T-helper 1 cell treated with Interleukin-12 subunit alpha and Interleukin-12 subunit beta and Interleukin-4 antibody, amounts not matched to agents 30 ng/mL and 1 ng/mL, for 36 hours (primary cell): Measurements from ENCODE around the gene MRPL17. TPM values are rescaled to one million over a fixed set of nuclear protein-coding genes. Genes with fewer than 3 reads are reported as not detected.
"Not testable (repeated sequence)": the region's sequence is repeated elsewhere in the genome, so short reads cannot be mapped to it uniquely, and the experiment has no call there.

Experiments used
- intact Hi-C: fragments of 100-400 bp; cut with micrococcal nuclease; formaldehyde crosslinking; loops from one replicate; pipeline ENCODE4 v1.15.1; 2024
- total RNA-seq: library from RNA; stranded (reverse); gene quantifications from 2 replicates; pipeline ENCODE4 v1.2.3, GENCODE V29; 2022

MRPL17 gene
- total RNA-seq, result 51.0 and 62.6 TPM in 2 replicates

DNA sequence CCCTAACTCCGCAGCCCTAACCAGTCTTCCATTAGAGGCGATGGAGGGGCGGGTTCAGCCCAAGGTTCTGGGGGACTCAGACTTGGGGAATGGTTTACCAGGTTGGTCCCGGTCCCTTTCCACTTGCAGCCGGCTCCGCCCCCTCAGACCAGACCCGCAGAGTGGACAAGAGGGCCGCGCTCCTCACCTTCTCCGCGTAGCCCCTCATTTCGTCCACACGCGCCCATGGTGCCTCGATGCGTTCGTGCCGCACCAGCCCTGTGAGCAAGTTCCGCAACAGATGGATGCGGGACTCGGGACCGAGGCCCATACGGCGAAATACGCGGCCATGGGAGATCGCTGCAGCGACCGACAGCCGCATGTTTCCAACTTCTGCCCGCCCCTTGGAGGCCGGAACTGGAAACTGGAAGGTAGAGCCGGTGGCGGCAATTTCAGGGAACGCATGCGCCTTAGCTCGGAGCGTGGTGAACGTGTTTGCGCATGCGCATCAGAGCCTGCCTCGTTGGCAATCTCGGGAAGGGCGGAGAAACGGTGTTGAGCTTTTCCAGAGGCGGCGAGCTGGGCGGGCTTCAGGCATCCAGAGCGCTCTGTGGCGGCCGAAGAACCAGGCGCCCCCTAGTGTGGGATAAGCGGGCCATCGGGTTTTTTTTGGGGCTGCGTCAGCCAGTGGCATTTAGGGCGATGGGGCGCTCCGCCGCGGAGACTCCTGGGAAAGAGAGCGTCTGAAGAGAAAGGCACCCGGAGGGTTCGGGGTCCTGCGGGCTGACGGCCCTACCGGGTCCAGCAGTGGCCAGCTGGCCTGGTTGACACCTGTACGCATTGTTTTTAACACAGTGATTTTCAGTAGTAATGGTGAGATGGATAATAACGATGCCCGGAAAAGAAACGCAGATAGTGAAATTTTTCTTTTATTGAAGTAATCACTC is at the start of gene MRPL17:
Gene MRPL17 (minus strand): TSS at position 405 of the 926 bp plus-strand sequence. CDS start 44 bp downstream, at position 361.
- intact Hi-C loops, result loop anchor here (1.0 to 10.0 kb wide), 18 partner anchors 9 to 1058 kb away; partner anchors contain the start of genes ARFIP2, ILK, PPFIBP2 and RRP8

DNA sequence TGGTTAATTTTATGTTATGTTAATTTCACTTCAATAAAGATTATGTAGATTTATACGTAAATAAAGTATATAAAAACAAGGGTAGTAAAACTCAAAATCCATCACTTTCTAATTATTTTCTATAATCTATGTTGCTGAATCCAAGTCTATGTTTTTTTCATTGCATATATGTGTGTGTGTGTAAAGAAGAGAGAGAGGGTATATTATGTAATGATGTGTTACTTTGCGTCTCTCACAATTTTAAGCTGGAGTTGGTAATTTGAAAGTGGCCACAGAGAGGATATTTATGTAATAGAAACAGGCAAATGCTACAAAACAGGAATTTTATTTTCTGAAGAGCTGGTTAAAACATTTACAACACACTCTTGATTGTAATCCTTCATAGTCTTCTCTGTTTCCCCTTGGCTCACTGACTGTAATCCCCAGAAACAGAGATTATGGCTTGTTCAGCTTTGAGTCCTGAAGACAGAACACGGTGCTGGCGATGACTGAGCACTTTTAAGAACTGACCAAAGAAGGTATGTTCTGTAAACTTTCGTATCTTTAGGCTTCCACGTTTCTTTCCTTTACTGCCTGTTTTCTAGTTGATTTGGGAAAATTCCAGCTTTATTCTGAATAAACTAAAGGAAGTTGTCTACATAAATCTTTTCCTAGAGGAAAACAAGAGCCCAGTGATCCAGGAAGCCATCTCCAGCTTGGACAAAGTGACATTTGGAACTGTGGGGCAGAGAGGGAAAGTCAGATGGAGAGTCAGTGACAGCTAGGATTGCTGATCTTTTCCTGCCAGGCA is 45.0 kb upstream of the MRPL17 start:
- intact Hi-C loops, result no loop called here

DNA sequence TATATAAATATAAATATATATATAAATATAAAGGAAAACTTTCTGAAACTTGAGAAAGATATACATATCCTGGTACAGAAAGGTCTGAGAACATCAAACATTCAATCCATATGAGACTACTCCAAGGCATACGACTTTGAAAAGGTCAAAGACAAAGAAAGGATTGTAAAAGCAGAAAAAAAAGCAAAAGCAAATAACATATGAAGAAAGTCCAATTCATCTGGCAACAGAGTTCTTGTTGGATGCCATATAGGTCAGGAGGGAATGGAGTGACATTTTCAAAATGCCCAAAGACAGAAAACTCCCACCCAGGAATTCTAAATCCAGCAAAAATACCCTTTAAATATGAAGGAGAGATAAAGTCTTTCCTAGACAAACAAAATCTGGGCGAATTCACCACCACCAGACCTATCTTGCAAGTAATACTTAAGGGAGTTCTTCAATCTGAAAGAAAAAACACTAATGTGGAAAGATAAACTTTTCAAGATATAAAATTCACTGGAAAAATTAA is 42.3 kb upstream of the MRPL17 start:
- intact Hi-C loops, result no loop called here

DNA sequence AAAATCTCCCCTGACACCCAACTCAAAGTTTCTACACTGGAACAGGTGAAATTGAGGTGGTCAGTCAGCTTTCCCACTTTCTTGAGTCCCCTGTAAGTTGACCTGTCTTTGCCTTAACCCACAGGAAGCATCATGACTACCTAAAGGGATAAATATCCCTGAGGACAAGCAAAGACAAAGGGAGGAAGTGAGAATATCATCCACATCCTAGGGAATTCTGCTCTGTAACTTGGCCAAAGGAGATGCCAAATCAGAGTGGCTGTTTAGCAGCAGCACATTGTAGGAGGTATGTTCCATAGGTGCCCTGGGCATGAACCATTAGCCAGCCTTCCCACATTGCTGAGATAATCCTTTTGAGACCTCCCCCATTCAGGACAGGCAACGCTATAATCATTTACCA is 40.9 kb upstream of the MRPL17 start:
- intact Hi-C loops, result no loop called here

DNA sequence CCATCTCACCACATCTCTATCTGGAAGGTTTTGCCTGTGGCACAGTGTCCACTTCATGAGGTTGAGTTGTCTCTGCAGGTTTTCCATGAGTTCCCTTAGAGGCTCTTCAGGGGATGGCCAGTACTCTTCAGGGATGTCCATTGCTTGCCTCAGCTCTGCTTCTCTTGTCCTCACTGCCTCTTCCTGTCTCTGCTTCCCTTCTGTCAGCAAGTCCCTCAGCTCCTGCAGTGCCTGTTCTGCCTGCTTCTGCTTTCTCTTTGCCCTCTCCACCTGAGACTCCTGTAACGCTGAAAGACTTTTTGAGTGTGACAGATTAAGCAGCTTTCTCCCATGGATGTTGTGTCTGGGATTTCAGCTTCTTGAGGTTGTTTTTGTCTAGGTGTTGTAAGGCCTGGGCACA is 38.2 kb upstream of the MRPL17 start:
- intact Hi-C loops, result no loop called here

DNA sequence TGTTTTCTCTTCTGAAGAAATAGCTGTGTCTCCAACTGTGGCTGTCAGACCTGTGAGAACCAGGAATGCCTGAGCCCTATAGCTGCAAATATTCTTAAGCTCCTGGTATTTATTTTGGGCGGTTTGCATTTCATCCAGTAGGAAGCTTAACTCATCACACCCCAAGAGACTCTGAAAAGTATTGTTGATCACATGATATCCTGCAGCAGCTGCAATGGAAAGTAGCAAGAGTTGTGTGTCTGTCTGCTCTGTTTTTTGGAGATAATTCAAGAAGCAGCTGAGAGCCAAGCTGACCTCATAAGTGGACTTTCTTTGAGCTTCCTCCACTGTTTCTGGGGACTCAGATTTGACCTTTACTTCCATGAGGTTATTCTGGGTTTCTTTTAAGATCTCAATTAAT is 36.4 kb upstream of the MRPL17 start:
- intact Hi-C loops, result no loop called here

DNA sequence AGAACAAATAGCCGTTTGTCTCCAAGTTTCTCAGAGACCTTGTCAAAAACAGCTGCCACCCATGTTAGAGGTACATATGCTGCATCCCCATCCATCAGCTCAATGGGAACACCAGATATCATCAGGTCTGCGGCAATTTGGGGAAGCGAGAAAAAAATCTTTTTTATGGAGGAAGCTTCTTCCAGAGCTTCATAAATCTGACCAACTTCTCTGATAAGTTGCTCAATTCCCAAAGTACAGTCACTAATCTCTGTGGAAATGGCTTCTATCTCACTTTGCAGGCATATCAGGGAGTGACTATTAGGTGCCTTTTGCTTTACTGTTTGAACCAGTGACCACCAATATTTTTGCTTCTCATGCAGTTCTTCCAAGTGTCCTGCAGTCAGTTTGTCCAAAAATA is 34.3 kb upstream of the MRPL17 start:
- intact Hi-C loops, result no loop called here

DNA sequence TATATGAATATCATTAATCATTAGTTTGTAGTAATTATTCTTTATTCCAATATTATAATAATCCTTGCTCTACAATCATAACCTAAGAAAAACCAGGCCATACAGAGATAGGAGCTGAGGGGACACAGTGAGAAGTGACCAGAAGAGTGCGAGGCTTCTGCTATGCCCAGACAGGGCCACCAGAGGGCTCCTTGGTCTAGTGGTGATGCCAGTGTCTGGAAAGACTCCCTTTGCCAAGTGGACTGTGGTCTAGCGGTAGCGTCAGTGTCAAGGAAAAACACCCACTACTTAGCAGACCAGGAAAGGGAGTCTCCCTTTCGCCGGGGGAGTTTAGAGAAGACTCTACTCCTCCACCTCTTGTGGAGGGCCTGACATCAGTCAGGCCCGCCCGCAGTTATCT is 28.4 kb upstream of the MRPL17 start:
- intact Hi-C loops, result loop anchor here (1.0 kb wide), 2 partner anchors 27 to 46 kb away; no protein-coding TSS in a partner anchor

DNA sequence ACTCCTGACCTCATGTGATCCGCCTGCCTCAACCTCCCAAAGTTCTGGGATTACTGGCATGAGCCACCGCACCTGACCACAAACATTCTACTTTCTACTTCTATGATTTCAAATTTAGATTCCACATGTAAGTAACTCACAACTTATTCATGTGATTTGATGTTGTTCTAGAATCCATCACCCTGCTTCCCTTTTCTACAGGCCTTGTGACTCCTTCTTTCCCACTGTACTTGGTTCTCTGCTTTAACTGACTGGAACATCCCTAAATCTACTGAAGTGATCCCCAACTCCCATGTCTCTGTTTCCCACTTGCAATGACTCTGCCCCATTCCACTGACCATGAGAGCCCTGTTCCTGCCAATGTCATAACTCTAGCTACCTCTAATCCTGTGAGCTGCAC is 25.7 kb upstream of the MRPL17 start:
- intact Hi-C loops, result no loop called here

DNA sequence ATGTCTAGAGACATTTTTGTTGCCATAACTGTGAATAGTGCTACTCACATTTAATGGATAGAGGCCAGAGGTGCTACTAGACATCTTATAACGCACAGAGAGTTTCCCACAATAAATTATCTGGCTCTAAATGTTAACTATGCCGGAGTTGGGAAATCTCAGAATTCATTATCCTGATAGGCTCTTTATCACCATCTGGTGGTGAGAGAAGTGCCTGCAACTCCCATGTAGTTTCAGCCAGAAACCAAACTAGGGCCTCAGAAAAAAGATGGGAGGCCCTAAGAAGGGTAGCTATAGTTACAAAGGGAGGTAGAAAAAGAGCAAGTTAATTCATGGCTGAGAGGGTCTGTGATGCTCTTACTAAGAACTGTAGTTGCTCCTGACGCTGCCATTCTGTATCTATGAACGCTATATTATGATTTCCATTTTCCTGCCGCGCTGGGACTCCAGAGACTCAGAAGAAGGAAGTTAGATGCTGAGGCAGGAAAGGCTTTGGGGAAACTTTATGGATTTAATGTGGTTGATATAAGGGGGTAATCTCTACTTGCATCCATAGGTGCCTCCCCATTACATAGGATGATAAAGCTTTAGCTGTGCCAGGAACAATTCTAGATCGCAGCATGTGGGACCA is 22.9 kb upstream of the MRPL17 start:
- intact Hi-C loops, result loop anchor here (1.0 kb wide), 6 partner anchors 23 to 327 kb away; partner anchors contain the start of gene MRPL17

DNA sequence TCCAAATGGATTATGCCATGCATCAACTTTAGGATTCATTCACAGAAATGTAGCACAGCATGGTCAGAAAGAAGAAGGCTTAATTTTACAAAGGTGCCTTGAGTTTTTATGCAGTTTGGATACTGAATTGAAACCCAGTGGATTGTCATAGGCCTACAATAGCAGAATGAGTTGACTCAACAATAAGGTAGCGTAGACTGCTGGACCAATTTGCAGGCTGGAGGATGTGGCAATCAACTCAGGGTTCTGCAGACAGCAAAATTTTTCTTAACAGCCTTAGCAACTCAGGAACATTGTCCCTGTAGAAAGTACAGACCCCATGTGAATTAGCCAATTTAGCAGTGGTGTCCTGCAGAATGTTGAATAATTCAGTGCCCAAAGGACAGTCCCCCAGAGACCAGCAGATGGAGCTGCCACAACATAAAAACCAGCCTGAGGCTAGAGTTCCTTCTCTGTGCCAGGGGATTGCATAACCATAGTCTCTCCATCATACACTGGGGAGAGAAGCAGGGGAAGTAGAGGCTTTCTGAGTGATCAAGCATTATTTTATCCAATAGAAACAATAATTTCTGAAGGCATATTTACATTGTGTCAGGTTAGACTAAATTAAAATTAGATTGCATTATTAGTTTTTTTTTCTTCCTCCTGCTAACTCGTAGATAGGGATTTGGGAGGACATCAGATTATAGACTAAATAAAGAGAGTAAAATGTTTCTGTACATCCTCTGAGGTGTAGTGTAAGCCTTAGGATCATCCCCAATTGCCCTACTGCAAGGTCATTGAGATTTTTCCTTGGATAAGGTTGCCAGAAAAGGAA is 20.3 kb upstream of the MRPL17 start:
- intact Hi-C loops, result no loop called here

DNA sequence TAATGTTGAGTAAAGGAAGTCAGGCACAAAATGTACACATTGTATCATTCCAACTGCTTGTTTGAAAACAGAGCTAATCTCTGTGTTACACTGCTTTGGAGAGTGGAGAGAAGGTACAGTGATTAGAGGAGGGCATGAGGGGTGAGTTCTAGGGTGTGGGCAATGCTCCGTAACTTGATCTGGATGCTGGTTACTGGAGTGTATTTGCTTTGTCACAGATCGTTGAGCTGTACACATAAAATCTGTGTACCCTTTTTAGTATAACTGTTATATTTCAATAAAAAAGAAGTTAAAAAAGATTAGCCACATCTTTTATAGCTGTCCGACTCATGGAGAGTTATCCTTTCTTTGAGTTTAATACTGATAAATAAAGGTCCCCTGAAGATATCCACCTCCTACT is 18.8 kb upstream of the MRPL17 start:
- intact Hi-C loops, result not testable (repeated sequence)

DNA sequence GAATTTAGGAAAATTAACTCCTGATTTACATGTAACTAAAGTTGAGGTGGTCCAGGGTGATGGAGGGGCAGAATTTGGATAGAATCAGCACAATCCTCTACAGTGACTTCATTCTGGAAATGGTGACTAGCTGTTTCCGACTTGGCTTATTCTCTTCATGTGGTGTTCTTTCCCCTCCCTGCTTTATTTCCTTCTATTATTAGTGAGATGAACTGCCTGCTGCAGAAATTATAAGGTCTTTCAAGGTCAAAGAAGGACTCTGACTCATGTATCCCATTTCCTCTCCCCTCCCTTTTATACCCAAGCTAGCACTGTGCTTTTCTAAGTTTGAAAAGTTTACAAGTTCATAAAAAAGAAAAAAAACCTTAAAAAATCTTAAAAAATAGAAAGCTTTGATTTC is 12.2 kb upstream of the MRPL17 start:
- intact Hi-C loops, result no loop called here

DNA sequence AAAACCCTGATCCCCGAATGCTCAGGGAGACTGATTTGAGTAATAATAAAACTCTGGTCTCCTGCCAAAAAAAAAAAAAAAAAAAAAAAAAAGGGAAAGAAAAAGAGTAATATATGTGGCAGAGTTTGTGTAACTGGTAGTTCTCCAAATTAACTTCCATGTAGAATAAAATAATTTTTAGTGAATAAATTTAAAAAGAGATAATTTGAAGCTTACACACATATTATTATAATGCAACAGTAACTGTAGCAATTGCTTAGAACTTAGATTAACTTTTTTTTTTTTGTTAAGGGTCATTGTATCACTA is 11.0 kb upstream of the MRPL17 start:
- intact Hi-C loops, result loop anchor here (1.0 kb wide), 1 partner anchor 11 kb away; the partner anchor contains the start of gene MRPL17

DNA sequence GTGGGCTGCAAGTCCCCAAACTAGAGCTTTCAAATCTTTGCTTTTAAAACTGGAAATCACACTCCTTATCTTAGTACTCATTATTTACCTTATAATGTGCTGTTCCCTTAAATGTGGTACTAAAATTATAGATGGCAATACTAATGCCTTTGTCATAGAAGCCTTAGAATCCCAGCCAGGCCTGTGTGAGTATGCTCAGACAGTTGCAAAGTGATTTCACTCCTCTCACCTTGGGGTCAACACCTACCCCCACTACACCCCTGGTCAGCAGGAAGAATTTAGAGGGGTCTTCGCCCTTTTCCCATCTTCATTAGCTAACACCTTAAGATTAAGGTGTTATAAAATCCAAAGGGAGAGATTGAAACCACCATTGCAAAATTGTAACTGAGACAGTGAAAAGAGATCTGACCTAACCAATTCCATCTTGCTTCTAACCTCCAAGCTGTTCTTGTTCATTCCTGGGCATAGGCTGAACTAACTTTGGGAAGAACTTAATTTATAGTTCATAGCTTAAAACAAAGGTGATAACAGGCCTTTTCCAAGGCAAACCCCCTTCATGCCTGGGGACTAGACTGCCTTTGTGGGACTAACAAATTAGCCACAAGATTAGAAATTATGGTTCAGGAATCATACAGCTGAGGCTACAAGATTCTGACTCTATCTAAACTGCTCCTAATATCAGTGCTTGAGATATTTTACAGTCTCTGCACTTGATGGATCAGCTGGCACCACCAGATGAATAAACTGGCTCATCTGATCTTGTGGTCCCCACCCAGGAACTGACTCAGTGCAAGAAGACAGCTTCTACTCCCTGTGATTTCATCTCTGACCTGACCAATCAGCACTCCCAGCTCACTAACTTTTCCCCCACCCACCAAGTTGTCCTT is 10.4 kb upstream of the MRPL17 start:
- intact Hi-C loops, result loop anchor here (1.0 kb wide), 1 partner anchor 10 kb away; the partner anchor contains the start of gene MRPL17

DNA sequence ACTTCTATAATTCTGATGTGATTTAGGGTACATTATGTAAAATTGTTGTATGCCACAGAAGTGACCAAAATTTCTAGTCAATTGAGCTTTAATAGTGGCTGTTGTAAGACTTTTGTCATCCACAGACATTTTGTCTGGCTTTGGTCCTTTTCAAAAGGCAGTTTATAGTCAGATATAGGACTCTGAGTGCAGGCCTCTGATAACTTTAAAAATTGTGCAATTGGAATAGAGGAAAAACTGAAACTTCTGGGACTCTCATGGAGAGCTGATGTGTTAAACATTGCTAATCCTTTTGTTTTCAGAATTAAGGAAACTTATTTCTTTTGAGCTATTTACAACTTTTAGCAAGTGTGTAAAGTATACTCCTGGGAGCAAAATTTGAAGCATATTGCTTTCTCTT is 9.0 kb upstream of the MRPL17 start:
- intact Hi-C loops, result no loop called here

DNA sequence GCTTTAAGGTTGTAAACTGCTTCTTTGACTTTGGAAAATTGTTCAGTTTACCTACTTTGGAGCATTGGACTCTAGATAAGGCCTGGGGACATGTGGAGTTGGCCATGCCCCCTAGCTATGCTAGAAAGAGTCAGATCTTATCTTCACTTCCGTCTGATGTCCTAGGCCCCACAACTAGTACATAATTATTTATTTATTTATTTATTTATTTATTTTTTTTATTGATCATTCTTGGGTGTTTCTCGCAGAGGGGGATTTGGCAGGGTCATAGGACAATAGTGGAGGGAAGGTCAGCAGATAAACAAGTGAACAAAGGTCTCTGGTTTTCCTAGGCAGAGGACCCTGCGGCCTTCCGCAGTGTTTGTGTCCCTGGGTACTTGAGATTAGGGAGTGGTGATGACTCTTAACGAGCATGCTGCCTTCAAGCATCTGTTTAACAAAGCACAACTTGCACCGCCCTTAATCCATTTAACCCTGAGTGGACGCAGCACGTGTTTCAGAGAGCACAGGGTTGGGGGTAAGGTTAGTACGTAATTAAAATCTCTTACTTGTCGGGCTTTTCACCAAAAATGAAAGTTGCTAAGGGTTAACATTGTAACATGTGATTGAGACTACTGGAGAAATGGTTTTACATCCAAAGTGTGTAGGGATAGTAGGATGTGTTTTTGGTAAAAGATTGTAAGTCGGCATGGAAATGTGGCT is 7.4 kb upstream of the MRPL17 start:
- intact Hi-C loops, result not testable (repeated sequence)

DNA sequence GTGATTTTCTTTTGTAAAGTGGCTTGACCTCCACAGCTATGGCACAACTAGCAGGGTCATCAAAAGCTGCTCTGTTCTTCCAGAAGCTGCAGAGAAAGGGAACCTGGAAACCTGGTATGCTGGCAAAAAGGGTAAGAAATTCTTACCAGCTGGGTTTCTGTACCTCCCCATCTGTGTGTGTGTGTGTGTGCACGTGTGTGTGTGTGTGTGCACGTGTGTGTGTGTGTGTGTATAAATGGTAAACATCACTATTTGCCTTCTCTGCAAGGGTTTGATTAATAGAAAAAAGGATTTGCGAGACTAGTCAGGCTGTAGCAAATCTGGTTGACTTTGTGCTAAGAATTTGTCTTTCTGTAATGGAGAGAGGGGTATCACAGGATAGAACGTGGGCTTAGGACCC is 4.7 kb upstream of the MRPL17 start:
- intact Hi-C loops, result loop anchor here (10.0 kb wide), 2 partner anchors 827 to 1063 kb away; partner anchors contain the start of genes PPFIBP2 and TRIM34

DNA sequence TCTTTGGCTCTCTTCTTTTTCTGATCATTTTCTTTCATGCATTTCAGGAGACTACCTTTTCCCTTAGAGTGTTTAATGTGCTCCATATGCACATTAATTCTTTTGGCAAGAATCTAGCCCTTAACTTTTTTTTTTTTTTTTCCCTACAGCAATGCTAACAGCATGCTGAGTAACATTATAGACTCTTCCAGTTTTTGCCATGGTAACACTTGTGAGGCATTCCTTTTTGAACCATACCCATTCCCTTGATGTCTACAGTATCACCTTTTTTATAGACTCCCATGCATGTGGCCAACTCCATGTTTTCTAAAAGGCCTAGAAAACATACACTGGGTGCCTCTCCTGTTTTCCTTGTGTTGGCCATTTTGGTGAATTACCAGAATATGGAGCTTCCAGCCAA is 2.9 kb upstream of the MRPL17 start:
- intact Hi-C loops, result loop anchor here (10.0 kb wide), 2 partner anchors 829 to 1061 kb away; partner anchors contain the start of genes PPFIBP2 and TRIM34
